ENCODE measurements around the gene TIMM13. TPM values are rescaled to one million over a fixed set of nuclear protein-coding genes. Genes with fewer than 3 reads are reported as not detected.

Gene TIMM13
- total and polyA plus RNA-seq, 10 of the 15 experiments (the other 5 are each of a cell fraction or from before 2014, with no cell fraction given): 9.9 to 205 (median 63.6) TPM

- TF ChIP-seq, protein P1, sequence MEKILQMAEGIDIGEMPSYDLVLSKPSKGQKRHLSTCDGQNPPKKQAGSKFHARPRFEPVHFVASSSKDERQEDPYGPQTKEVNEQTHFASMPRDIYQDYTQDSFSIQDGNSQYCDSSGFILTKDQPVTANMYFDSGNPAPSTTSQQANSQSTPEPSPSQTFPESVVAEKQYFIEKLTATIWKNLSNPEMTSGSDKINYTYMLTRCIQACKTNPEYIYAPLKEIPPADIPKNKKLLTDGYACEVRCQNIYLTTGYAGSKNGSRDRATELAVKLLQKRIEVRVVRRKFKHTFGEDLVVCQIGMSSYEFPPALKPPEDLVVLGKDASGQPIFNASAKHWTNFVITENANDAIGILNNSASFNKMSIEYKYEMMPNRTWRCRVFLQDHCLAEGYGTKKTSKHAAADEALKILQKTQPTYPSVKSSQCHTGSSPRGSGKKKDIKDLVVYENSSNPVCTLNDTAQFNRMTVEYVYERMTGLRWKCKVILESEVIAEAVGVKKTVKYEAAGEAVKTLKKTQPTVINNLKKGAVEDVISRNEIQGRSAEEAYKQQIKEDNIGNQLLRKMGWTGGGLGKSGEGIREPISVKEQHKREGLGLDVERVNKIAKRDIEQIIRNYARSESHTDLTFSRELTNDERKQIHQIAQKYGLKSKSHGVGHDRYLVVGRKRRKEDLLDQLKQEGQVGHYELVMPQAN (conservative IDR thresholded peaks at IDR 0.05): peak; percentile 40; the same call in 1 of the 2 replicates
- no peak for TF ChIP-seq RB1 (IDR thresholded peaks at IDR 0.05; ENCODE audit: borderline replicate concordance)
- 0 out of 2 replicates have a peak, but pooled peaks have one; percentile 66 for TF ChIP-seq SMARCA5 (IDR thresholded peaks at IDR 0.05)
- TF ChIP-seq POLR2A (IDR thresholded peaks at IDR 0.05; ENCODE audit: low read depth, low read length): no peak
These were observed 566 bp downstream of the TIMM13 start (continued) for GRCh38 chr19:2426611-2427428.

DNA sequence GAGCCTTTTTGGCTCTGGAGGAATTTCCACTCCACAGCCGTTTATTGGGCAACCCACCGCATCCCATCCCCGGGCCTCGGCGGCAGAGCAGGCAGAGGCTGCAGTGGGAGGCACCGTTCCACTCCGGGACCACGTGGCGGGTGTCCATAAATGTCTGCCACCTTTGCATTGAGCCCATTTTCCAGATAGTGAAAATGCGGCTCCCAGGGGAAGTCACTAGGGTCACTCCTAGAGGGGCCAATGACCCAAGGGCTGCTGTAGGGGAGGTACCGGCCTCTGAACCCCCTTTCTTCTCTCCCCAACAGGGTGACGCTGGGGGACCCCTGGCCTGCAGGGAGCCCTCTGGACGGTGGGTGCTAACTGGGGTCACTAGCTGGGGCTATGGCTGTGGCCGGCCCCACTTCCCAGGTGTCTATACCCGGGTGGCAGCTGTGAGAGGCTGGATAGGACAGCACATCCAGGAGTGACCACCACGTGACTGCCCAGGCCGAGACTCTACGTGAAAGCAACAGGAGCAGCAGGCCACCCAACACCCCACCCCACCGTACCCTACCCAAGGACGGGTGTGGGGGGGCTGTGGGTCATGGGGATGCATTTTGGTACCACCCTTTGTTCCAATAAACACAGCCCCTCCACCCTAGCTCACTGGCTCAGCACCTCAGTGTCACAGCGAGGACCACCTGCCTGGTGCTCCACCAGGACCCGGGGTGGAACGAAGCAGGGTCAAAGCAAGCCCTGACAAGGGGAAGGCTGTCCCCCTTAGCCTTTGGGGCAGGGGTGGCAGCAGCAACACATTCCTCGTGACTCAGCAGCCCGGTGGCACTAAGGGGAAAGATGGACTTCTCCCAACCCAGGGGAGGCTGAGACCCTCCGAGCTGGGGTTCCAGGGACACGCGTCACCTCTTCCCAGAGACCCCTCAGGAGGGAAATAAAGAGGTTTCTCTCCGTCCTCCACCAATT, 1.5 kb downstream of the TIMM13 start:
- CTCF ChIA-PET: no interaction called here
- peak overlapping the region; percentile 85 for H3K4me2 ChIP-seq (ENCODE audit: control insufficient read depth, insufficient read depth)
- H3K9me3 ChIP-seq (replicated peaks; ENCODE audit: control insufficient read depth, insufficient read depth, low read length): no peaks in the 10 kb centered on the region
- no peaks in the 10 kb centered on the region for H3K27me3 ChIP-seq (replicated peaks in 1 of 2; ENCODE audit: control insufficient read depth in 2 of 2, insufficient read depth in 2 of 2, low read length in 1 of 2)
- no peak for ATAC-seq
- no peaks in the 10 kb centered on the region; the same call in 1 of the 2 replicates for H4K20me1 ChIP-seq (ENCODE audit: control insufficient read depth, insufficient read depth)
- RAD21 ChIA-PET (ENCODE audit: unreplicated experiment): no interaction called here
- FAIRE-seq: no peak
- H3K36me3 ChIP-seq (ENCODE audit: control insufficient read depth in 2 of 2, insufficient read depth in 2 of 2, low read length in 1 of 2): peaks cover 4 to 14% of the 10 kb centered on the region in 2 experiments; a peak in 3 of 4 replicates
- SMC1A ChIA-PET (ENCODE audit: uncharacterized antibody, unreplicated experiment): interaction anchor here (1.3 kb wide), 1 partner anchor 270 kb away, joined by 6 read pairs; no protein-coding TSS in a partner anchor
- H3K79me2 ChIP-seq (ENCODE audit: control insufficient read depth, insufficient read depth, low read length): peaks cover 22% of the 10 kb centered on the region
- H3K4me1 ChIP-seq (ENCODE audit: control insufficient read depth, insufficient read depth, low read length): peaks cover 11% of the 10 kb centered on the region
- peak overlapping the region; percentile 95 for H3K27ac ChIP-seq (ENCODE audit: control insufficient read depth, insufficient read depth)
- in situ Hi-C loops (cut with MboI): no loop called here
- no peak for DNase-seq (ENCODE audit: low read depth, low spot score)
- H3K9ac ChIP-seq (ENCODE audit: control insufficient read depth, insufficient read depth, low read length): peak overlapping the region; percentile 89
- POLR2A ChIA-PET: no interaction called here
- BruUV-seq (replicated peaks): no TSS peak
- H2AFZ ChIP-seq (ENCODE audit: control insufficient read depth, low read depth, low read length): no peak overlapping the region
- WGBS (ENCODE audit: insufficient coverage, insufficient replicate concordance, low lambda C conversion rate, missing lambda C conversion rate): 84% methylated on average over 29 of the region's 29 CpGs
- TF ChIP-seq MEF2B (IDR thresholded peaks at IDR 0.05; ENCODE audit: partially characterized antibody, poor library complexity, severe bottlenecking): no peak
- TF ChIP-seq SREBF1 (IDR thresholded peaks at IDR 0.05; ENCODE audit: low read length): no peak
- 0 out of 2 replicates have a peak, but pooled peaks have one; percentile 32 for TF ChIP-seq POLR2AphosphoS5 (IDR thresholded peaks at IDR 0.05; ENCODE audit: low read length)
- TF ChIP-seq CREB1 (IDR thresholded peaks at IDR 0.05; ENCODE audit: low read depth): no peak
- intact Hi-C loops (cut with micrococcal nuclease; ENCODE audit: unreplicated experiment): no loop called here
- H3K4me3 ChIP-seq: peak overlapping the region; percentile 94
